K562 (cell line): Measurements from ENCODE around the gene MYCBPAP. TPM values are rescaled to one million over a fixed set of nuclear protein-coding genes. Genes with fewer than 3 reads are reported as not detected.

Experiments used
- CBFA2T2 ChIP-seq: fragments of 450-650 bp; conservative IDR thresholded peaks from 2 replicates; pipeline ENCODE4 v1.6.1; 2017; ENCODE audit warnings: mild to moderate bottlenecking
- CBFA2T3 ChIP-seq: fragments of 450-650 bp; IDR thresholded peaks from 2 replicates; pipeline ENCODE4 v1.6.1; 2017
- CEBPB ChIP-seq: fragments of 450-650 bp; IDR thresholded peaks from 2 replicates; pipeline ENCODE4 v1.6.1; 2016; ENCODE audit warnings: missing genetic modification characterization, missing compliant biosample characterization
- GTF2E2 ChIP-seq: fragments of 200-800 bp; sonication (Bioruptor generic); IDR thresholded peaks from 2 replicates; pipeline ENCODE4 v1.6.1; 2016; ENCODE audit warnings: missing genetic modification characterization, missing compliant biosample characterization
- JUN ChIP-seq, 2 experiments: sonication (generic) in 1 of 2; formaldehyde crosslinking in 1 of 2; IDR thresholded peaks; 2 replicates each; pipeline versions ENCODE4 v1.6.1 to v1.8.0; 2012 to 2022; ENCODE audit warnings: borderline replicate concordance in 2 of 2, mild to moderate bottlenecking in 2 of 2, improper control_type of control experiment in 1 of 2, low read depth in 1 of 2, low read length in 1 of 2, missing genetic modification reagents in 1 of 2
- MCM7 ChIP-seq, 2 experiments: fragments of 450-650 bp; IDR thresholded peaks; 2 replicates each; pipeline ENCODE4 v1.6.1; 2016 to 2018
- MECOM ChIP-seq: fragments of 250-450 bp; sonication (Bioruptor Pico); IDR thresholded peaks from 2 replicates; pipeline ENCODE4 v1.8.0; 2022; ENCODE audit warnings: inconsistent platforms
- MYNN ChIP-seq, 2 experiments: sonication (generic); formaldehyde crosslinking in 1 of 2; IDR thresholded peaks; 2 replicates each; pipeline versions ENCODE4 v1.5.0 to v1.6.1; 2016 to 2020; ENCODE audit warnings: antibody characterized with exemption in 1 of 2, missing genetic modification reagents in 1 of 2
- NFYB ChIP-seq: IDR thresholded peaks from 2 replicates; pipeline ENCODE4 v1.6.1; 2011; ENCODE audit warnings: mild to moderate bottlenecking, moderate library complexity; ENCODE audit not compliant: insufficient read length; ENCODE audit errors: extremely low read depth
- POLR2AphosphoS5 ChIP-seq: IDR thresholded peaks from 2 replicates; pipeline ENCODE4 v1.6.1; 2011; ENCODE audit warnings: mild to moderate bottlenecking, low read depth, low read length, moderate library complexity; ENCODE audit not compliant: control insufficient read depth, insufficient read depth
- RBM15 ChIP-seq: fragments of 200-400 bp; formaldehyde crosslinking; IDR thresholded peaks from 2 replicates; pipeline ENCODE4 v1.6.1; 2018; ENCODE audit warnings: mild to moderate bottlenecking, low read length, moderate library complexity; ENCODE audit not compliant: insufficient read depth
- RCOR1 ChIP-seq, 2 experiments: IDR thresholded peaks; 2 replicates each; pipeline ENCODE4 v1.6.1; 2012; ENCODE audit warnings: low read depth in 2 of 2, low read length in 2 of 2, borderline replicate concordance in 1 of 2, improper control_type of control experiment in 1 of 2
- SMAD4 ChIP-seq: fragments of 250-450 bp; sonication (Bioruptor Pico); conservative IDR thresholded peaks from 2 replicates; pipeline ENCODE4 v1.8.0; 2021; ENCODE audit warnings: inconsistent platforms, mild to moderate bottlenecking, moderate library complexity
- SRSF3 ChIP-seq: fragments of 200-400 bp; formaldehyde crosslinking; IDR thresholded peaks from 2 replicates; pipeline ENCODE4 v1.6.1; 2016; ENCODE audit warnings: mild to moderate bottlenecking, low read length, moderate library complexity; ENCODE audit not compliant: insufficient read depth
- TAF7 ChIP-seq: fragments of 450-650 bp; IDR thresholded peaks from 2 replicates; pipeline ENCODE4 v1.6.1; 2016; ENCODE audit warnings: missing genetic modification characterization, missing compliant biosample characterization
- ZC3H4 ChIP-seq: sonication (generic); formaldehyde crosslinking; IDR thresholded peaks from 2 replicates; pipeline ENCODE4 v1.9.0; 2021; ENCODE audit warnings: missing genetic modification reagents, borderline replicate concordance
- ZNF23 ChIP-seq: fragments of 250-450 bp; sonication (Bioruptor Pico); IDR thresholded peaks from 2 replicates; pipeline ENCODE4 v1.4.0; 2020; ENCODE audit warnings: mild to moderate bottlenecking
- polyA plus RNA-seq, 8 experiments: library from polyadenylated mRNA; depleted of rRNA in 4 of 8; stranded (reverse) in 5 of 8; unstranded in 3 of 8; fragments of >200 nt; fragmentation: Nextera tagmentation in 2 of 8; fragmentation: Illumina TruSeq in 1 of 8; extraction: Ambion mirVana in 2 of 8; extraction: Trizol in 1 of 8; gene quantifications; 2 replicates each; pipeline versions ENCODE4 v1.2.1 to v1.2.3, GENCODE V29; 2011 to 2014; ENCODE audit warnings: inconsistent platforms in 1 of 8, missing spikeins in 1 of 8
- total RNA-seq, 7 experiments: library from RNA; depleted of rRNA in 6 of 7; stranded (reverse); fragments of >200 nt in 6 of 7; fragmentation: Illumina TruSeq in 2 of 7; extraction: Trizol in 2 of 7; gene quantifications; 2 replicates each; pipeline versions ENCODE4 v1.2.1 to v1.2.3, GENCODE V29; 2011 to 2021; ENCODE audit warnings: low replicate concordance in 1 of 7
- TF ChIP-seq, protein P1 (sequence below): sonication (generic); formaldehyde crosslinking; IDR thresholded peaks from 2 replicates; pipeline ENCODE4 v1.8.0; 2022; ENCODE audit warnings: mild to moderate bottlenecking, missing genetic modification reagents
- TF ChIP-seq, protein P2 (sequence below): fragments of 250-450 bp; sonication (Bioruptor Pico); IDR thresholded peaks from 2 replicates; pipeline ENCODE4 v1.8.0; 2021; ENCODE audit warnings: moderate library complexity, mild to moderate bottlenecking, inconsistent platforms
- TF ChIP-seq, protein P3 (sequence below): fragments of 450-650 bp; formaldehyde crosslinking; IDR thresholded peaks from 2 replicates; pipeline ENCODE4 v1.4.0; 2020; ENCODE audit warnings: mild to moderate bottlenecking, moderate library complexity
- TF ChIP-seq, protein P4 (sequence below): IDR thresholded peaks from 2 replicates; pipeline ENCODE4 v1.6.1; 2011; ENCODE audit warnings: borderline replicate concordance, low read depth, mild to moderate bottlenecking, moderate library complexity, low read length; ENCODE audit not compliant: insufficient read depth, poor library complexity, severe bottlenecking

Gene MYCBPAP
- total and polyA plus RNA-seq, 9 of the 15 experiments (the other 6 are each of a cell fraction or from before 2014, with no cell fraction given) = not detected

DNA sequence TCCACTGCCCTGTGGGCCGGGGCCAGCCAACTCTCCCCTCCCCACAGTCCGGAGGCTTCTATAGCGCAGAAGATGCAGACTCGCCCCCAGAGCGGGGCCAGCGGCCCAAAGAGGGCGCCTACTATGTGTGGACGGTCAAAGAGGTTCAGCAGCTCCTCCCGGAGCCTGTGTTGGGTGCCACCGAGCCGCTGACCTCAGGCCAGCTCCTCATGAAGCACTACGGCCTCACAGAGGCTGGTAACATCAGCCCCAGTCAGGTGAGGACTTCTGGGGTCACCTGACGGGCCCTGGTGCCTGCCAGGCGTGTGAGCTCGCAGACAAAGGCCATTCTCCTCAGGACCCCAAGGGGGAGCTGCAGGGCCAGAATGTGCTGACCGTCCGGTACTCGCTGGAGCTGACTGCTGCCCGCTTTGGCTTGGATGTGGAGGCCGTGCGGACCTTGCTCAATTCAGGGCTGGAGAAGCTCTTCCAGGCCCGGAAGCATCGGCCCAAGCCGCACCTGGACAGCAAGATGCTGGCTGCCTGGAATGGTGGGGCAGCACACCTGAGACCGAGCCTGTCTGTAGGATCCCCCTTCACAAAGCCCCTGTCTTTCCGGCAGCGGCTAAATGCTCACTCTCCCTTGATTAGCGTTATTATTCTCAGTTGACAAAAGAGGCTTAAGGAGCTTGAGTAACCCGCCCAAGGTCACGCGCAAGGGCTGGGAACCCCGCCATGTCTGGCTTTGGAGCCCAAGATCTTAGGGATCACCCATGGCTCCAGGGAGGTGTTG, 42.6 kb downstream of the MYCBPAP start (continued):
- TF ChIP-seq JUN (IDR thresholded peaks at IDR 0.05; ENCODE audit: borderline replicate concordance, low read depth, low read length) (no peak), JUN (CRISPR knock-in tag; IDR thresholded peaks at IDR 0.05; ENCODE audit: borderline replicate concordance) (no peak), CBFA2T2 (0 out of 2 replicates have a peak, but pooled peaks have one; percentile 18), GTF2E2 (no peak), CEBPB (tag) (peak; percentile 48; the same call in 1 of the 2 replicates), CBFA2T3 (no peak), MYNN (IDR thresholded peaks at IDR 0.05) (0 out of 2 replicates have a peak, but pooled peaks have one; percentile 28), MYNN (CRISPR knock-in tag; IDR thresholded peaks at IDR 0.05) (no peak), ZNF23 (CRISPR knock-in tag) (no peak), RBM15 (no peak), ZC3H4 (CRISPR knock-in tag) (no peak), TAF7 (tag) (no peak), SRSF3 (no peak), RCOR1 (IDR thresholded peaks at IDR 0.05; ENCODE audit: borderline replicate concordance in 1 of 2, low read depth in 2 of 2, low read length in 2 of 2) (peak in 1 of 2 experiments; percentile 59; a peak in 1 of 4 replicates), NFYB (no peak), MCM7 (IDR thresholded peaks at IDR 0.05) (no peak), SMAD4 (no peak), MECOM (CRISPR knock-in tag) (no peak), POLR2AphosphoS5 (no peak)
- TF ChIP-seq, protein P1, sequence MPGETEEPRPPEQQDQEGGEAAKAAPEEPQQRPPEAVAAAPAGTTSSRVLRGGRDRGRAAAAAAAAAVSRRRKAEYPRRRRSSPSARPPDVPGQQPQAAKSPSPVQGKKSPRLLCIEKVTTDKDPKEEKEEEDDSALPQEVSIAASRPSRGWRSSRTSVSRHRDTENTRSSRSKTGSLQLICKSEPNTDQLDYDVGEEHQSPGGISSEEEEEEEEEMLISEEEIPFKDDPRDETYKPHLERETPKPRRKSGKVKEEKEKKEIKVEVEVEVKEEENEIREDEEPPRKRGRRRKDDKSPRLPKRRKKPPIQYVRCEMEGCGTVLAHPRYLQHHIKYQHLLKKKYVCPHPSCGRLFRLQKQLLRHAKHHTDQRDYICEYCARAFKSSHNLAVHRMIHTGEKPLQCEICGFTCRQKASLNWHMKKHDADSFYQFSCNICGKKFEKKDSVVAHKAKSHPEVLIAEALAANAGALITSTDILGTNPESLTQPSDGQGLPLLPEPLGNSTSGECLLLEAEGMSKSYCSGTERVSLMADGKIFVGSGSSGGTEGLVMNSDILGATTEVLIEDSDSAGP (CRISPR knock-in tag) = no peak
- TF ChIP-seq, protein P2, sequence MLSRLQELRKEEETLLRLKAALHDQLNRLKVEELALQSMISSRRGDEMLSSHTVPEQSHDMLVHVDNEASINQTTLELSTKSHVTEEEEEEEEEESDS (CRISPR knock-in tag) = no peak
- TF ChIP-seq, protein P3, sequence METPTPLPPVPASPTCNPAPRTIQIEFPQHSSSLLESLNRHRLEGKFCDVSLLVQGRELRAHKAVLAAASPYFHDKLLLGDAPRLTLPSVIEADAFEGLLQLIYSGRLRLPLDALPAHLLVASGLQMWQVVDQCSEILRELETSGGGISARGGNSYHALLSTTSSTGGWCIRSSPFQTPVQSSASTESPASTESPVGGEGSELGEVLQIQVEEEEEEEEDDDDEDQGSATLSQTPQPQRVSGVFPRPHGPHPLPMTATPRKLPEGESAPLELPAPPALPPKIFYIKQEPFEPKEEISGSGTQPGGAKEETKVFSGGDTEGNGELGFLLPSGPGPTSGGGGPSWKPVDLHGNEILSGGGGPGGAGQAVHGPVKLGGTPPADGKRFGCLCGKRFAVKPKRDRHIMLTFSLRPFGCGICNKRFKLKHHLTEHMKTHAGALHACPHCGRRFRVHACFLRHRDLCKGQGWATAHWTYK (CRISPR knock-in tag) = no peak
- TF ChIP-seq, protein P4, sequence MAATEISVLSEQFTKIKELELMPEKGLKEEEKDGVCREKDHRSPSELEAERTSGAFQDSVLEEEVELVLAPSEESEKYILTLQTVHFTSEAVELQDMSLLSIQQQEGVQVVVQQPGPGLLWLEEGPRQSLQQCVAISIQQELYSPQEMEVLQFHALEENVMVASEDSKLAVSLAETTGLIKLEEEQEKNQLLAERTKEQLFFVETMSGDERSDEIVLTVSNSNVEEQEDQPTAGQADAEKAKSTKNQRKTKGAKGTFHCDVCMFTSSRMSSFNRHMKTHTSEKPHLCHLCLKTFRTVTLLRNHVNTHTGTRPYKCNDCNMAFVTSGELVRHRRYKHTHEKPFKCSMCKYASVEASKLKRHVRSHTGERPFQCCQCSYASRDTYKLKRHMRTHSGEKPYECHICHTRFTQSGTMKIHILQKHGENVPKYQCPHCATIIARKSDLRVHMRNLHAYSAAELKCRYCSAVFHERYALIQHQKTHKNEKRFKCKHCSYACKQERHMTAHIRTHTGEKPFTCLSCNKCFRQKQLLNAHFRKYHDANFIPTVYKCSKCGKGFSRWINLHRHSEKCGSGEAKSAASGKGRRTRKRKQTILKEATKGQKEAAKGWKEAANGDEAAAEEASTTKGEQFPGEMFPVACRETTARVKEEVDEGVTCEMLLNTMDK = peak; percentile 20
